DOHH2 (cell line): ENCODE results near the gene POLA1.

Experiments used
- H3F3A ChIP-seq: fragments of 200-600 bp; sonication (generic), shearing (Covaris generic); 2 replicates; pipeline ENCODE4 v1.6.0; 2016; ENCODE audit warnings: antibody characterized with exemption, mild to moderate bottlenecking; ENCODE audit not compliant: control insufficient read depth, insufficient read depth
- H3K27ac ChIP-seq: fragments of 200-600 bp; sonication (generic); 2 replicates; pipeline ENCODE4 v1.5.1; 2014; ENCODE audit warnings: low read depth, mild to moderate bottlenecking, low read length, moderate library complexity
- H3K27me3 ChIP-seq: fragments of 200-600 bp; sonication (generic); 2 replicates; pipeline ENCODE4 v1.6.1; 2014; ENCODE audit warnings: mild to moderate bottlenecking, low read length, mixed read lengths; ENCODE audit not compliant: control insufficient read depth
- H3K36me3 ChIP-seq: fragments of 200-600 bp; sonication (generic); 2 replicates; pipeline ENCODE4 v1.6.1; 2014; ENCODE audit warnings: mild to moderate bottlenecking, low read length, moderate library complexity, mixed read lengths; ENCODE audit not compliant: control insufficient read depth
- H3K4me1 ChIP-seq: fragments of 200-600 bp; sonication (generic); 2 replicates; pipeline ENCODE4 v1.6.1; 2014; ENCODE audit warnings: mild to moderate bottlenecking, low read length, mixed read lengths; ENCODE audit not compliant: control insufficient read depth
- H3K4me2 ChIP-seq: fragments of 200-600 bp; sonication (generic); 2 replicates; pipeline ENCODE4 v1.6.0; 2014; ENCODE audit warnings: mild to moderate bottlenecking, low read length, moderate library complexity
- H3K4me3 ChIP-seq: fragments of 200-600 bp; sonication (generic); 2 replicates; pipeline ENCODE4 v1.5.1; 2014; ENCODE audit warnings: mild to moderate bottlenecking, low read length, mixed read lengths
- H3K79me2 ChIP-seq: fragments of 200-600 bp; sonication (generic); 2 replicates; pipeline ENCODE4 v1.6.1; 2014; ENCODE audit warnings: mild to moderate bottlenecking, low read length, mixed read lengths; ENCODE audit not compliant: control insufficient read depth
- H3K9me2 ChIP-seq: fragments of 200-600 bp; sonication (generic); replicated peaks from 2 replicates; pipeline ENCODE4 v1.6.1; 2014; ENCODE audit warnings: mild to moderate bottlenecking, low read length, mixed read lengths; ENCODE audit not compliant: control insufficient read depth
- H3K9me3 ChIP-seq: fragments of 200-600 bp; sonication (generic); 2 replicates; pipeline ENCODE4 v1.6.1; 2014; ENCODE audit warnings: antibody characterized with exemption, low read length, mixed read lengths; ENCODE audit not compliant: control insufficient read depth, insufficient read depth
- H4K20me1 ChIP-seq: fragments of 200-600 bp; sonication (generic); 2 replicates; pipeline ENCODE4 v1.6.0; 2014; ENCODE audit warnings: low read depth, mild to moderate bottlenecking, antibody characterized with exemption, low read length, moderate library complexity; ENCODE audit not compliant: control insufficient read depth, insufficient read depth
- EZH2phosphoT487 ChIP-seq: fragments of 200-600 bp; sonication (generic); IDR thresholded peaks from 2 replicates; pipeline ENCODE4 v1.6.1; 2017; ENCODE audit warnings: borderline replicate concordance, mild to moderate bottlenecking, antibody characterized with exemption, low read length, moderate library complexity, mixed read lengths
- TF ChIP-seq, protein P1 (sequence below): fragments of 200-600 bp; sonication (generic); IDR thresholded peaks from one replicate; pipeline ENCODE4 v1.5.1; 2014; ENCODE audit warnings: antibody characterized with exemption, mild to moderate bottlenecking, low read depth, low read length; ENCODE audit not compliant: poor library complexity, severe bottlenecking

Gene POLA1

DNA sequence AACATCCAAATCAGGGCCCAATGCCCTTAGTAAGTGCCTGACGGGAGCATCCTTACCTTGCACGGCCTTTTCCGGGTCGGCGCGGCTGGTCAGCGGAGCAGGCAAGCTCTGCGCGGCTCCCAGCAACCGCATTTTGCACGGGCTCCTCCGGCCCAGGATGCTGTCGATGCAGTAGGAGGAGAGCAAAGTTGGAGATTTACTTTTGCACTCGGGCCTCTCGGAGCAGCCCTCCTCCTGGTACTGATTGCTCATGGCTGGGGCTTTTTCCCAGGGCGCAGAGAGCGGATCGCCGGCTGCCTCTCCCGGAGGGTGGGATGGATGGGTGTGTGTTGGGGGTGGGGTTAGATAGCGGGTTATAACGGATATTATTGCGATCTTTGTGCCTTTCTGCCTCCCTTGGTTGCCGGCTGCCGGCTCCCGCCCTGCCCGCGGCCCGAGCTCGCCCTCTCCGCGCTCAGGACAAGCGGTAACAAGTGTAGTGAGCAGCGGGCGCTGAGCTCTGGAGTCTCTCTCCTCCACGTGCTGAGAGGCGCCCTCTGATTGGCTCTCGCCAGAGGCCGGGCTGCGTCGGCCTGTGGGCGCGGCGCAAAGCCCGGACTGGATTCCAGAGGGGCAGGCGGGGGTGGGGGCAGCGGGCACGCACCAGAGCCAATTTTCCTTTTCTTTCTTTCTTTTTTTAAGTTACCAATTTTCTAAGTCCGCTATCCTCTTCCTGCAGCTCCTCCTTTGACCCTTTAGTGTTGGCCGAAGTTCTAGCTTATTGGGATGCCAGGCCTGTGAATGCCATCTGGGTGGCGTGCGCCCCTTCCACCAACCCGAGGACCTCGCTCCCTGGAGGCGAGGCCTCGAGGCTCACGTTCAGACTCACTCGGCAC is 322.0 kb downstream of the POLA1 start, which contains the start of gene ARX:
ARX (minus strand) TSS at position 480 of the 875 bp plus-strand sequence; CDS start at position 252, 228 bp downstream.
- Histone ChIP-seq H3K27ac (no peak within 1 kb of the TSS), H4K20me1 (no peaks in the 10 kb centered on the region), H3K9me2 (no peaks in the 10 kb centered on the region), H3K9me3 (no peaks in the 10 kb centered on the region), H3K4me1 (no peaks in the 10 kb centered on the region), H3K36me3 (no peaks in the 10 kb centered on the region), H3K4me3 (no peak within 1 kb of the TSS), H3K27me3 (peaks cover 36% of the 10 kb centered on the region), H3F3A (no peaks in the 10 kb centered on the region), H3K79me2 (no peaks in the 10 kb centered on the region), H3K4me2 (no peak within 1 kb of the TSS)
- no peak for TF ChIP-seq EZH2phosphoT487
- TF ChIP-seq, protein P1, sequence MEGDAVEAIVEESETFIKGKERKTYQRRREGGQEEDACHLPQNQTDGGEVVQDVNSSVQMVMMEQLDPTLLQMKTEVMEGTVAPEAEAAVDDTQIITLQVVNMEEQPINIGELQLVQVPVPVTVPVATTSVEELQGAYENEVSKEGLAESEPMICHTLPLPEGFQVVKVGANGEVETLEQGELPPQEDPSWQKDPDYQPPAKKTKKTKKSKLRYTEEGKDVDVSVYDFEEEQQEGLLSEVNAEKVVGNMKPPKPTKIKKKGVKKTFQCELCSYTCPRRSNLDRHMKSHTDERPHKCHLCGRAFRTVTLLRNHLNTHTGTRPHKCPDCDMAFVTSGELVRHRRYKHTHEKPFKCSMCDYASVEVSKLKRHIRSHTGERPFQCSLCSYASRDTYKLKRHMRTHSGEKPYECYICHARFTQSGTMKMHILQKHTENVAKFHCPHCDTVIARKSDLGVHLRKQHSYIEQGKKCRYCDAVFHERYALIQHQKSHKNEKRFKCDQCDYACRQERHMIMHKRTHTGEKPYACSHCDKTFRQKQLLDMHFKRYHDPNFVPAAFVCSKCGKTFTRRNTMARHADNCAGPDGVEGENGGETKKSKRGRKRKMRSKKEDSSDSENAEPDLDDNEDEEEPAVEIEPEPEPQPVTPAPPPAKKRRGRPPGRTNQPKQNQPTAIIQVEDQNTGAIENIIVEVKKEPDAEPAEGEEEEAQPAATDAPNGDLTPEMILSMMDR: no peak

DNA sequence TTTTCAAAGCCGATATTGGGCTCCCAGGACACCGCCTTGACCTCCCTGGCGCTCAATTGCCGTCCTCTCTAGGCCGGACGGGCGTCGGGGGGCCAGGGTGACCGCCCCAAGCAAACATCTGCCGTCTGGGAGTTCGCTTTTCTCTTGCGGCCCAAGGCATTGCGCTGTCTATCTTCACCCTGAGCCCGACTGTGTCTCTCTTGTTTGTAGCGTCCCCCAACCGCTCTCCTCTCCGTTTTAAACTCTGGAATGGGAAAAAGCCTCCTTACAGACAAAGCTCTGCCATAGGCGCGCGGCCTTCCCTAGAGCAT is 322.6 kb downstream of the POLA1 start:
- no peak overlapping the region for H3K4me3 ChIP-seq
- H3K27ac ChIP-seq: no peak overlapping the region
- no peaks in the 10 kb centered on the region for H4K20me1 ChIP-seq
- no peak overlapping the region for H3K4me2 ChIP-seq
- H3K27me3 ChIP-seq: peaks cover 40% of the 10 kb centered on the region
- H3K4me1 ChIP-seq: no peaks in the 10 kb centered on the region
- no peaks in the 10 kb centered on the region for H3F3A ChIP-seq
- no peaks in the 10 kb centered on the region for H3K9me3 ChIP-seq
- no peaks in the 10 kb centered on the region for H3K36me3 ChIP-seq
- TF ChIP-seq EZH2phosphoT487: no peak
- TF ChIP-seq, protein P1: no peak
- no peaks in the 10 kb centered on the region for H3K79me2 ChIP-seq
- no peaks in the 10 kb centered on the region for H3K9me2 ChIP-seq

GRCh38 chrX:25016938-25017598 is 323.4 kb downstream of the POLA1 start:
- peaks cover 41% of the 10 kb centered on the region for H3K27me3 ChIP-seq
- H3K79me2 ChIP-seq: no peaks in the 10 kb centered on the region
- no peaks in the 10 kb centered on the region for H4K20me1 ChIP-seq
- no peaks in the 10 kb centered on the region for H3K9me2 ChIP-seq
- no peaks in the 10 kb centered on the region for H3K9me3 ChIP-seq
- TF ChIP-seq, protein P1: no peak
- TF ChIP-seq EZH2phosphoT487: no peak
- H3K36me3 ChIP-seq: no peaks in the 10 kb centered on the region
- no peaks in the 10 kb centered on the region for H3K4me1 ChIP-seq
- no peaks in the 10 kb centered on the region for H3F3A ChIP-seq
- H3K4me3 ChIP-seq: no peak overlapping the region
- no peak overlapping the region for H3K27ac ChIP-seq
- no peak overlapping the region for H3K4me2 ChIP-seq
